HUES6 (cell line): Measurements from ENCODE around the gene DUS1L.

Source experiments
- H3K27ac ChIP-seq: 2 replicates; pipeline ENCODE4 v1.7.0; 2013; ENCODE audit warnings: low read depth, mild to moderate bottlenecking, low read length, inconsistent platforms
- H3K27me3 ChIP-seq: 2 replicates; pipeline ENCODE4 v1.6.1; 2013; ENCODE audit warnings: low read length; ENCODE audit not compliant: control insufficient read depth, insufficient read depth
- H3K36me3 ChIP-seq: 2 replicates; pipeline ENCODE4 v1.6.1; 2013; ENCODE audit warnings: low read length; ENCODE audit not compliant: control insufficient read depth, insufficient read depth
- H3K4me1 ChIP-seq: 2 replicates; pipeline ENCODE4 v1.6.1; 2013; ENCODE audit warnings: low read length; ENCODE audit not compliant: control insufficient read depth, insufficient read depth
- H3K4me3 ChIP-seq: 2 replicates; pipeline ENCODE4 v1.5.1; 2013; ENCODE audit warnings: low read depth, low read length
- H3K9ac ChIP-seq: one replicate; pipeline ENCODE4 v1.6.1; 2013; ENCODE audit warnings: mild to moderate bottlenecking, low read length
- H3K9me3 ChIP-seq: 2 replicates; pipeline ENCODE4 v1.6.1; 2013; ENCODE audit warnings: low read depth, low read length; ENCODE audit not compliant: control insufficient read depth, insufficient read depth

The DUS1L gene

GRCh38 chr17:82080789-82081464 lies 15.3 kb upstream of the DUS1L start:
- Histone ChIP-seq H3K4me3 (no peak overlapping the region), H3K27ac (no peak overlapping the region), H3K36me3 (peaks cover 78% of the 10 kb centered on the region), H3K9ac (no peak overlapping the region), H3K4me1 (no peaks in the 10 kb centered on the region), H3K27me3 (no peaks in the 10 kb centered on the region), H3K9me3 (no peaks in the 10 kb centered on the region)

DNA sequence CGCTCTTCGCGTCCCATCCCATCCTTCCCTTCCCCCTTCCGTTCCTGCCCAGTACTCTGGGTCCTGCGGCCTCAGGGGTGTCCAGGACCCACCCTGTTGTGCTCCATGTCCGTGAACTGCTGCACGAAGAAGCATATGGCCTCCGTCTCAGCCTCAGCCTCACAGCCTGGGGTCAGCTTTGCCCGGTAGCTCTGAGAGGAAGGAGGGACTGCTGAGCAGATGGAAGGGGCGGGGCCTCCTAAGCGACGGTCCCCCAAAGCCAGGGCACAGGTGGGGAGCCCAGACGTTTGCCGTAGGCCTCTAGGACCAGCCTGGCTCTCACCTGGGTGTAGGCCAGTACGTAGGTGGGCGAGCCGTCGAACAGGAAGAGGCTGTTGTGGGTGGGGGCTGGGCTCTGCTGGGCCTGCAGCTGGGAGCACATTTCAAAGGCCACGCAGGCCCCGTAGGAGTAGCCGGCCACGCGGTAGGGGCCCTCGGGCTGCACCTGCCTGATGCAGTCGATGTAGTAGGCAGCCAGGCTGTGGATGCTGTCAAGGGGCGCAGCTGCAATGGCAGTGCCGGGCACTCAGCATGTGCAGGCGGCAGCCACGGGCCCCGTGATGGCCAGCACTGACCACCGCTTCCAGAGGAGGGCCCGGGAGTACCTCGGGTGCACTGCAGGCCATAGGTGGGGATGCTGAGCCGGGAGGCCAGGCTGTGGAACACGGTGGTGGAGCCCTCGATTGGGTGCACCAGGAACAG lies 14.6 kb upstream of the DUS1L start:
- Histone ChIP-seq H3K36me3 (peaks cover 71% of the 10 kb centered on the region), H3K27me3 (no peaks in the 10 kb centered on the region), H3K4me1 (no peaks in the 10 kb centered on the region), H3K27ac (no peak overlapping the region), H3K4me3 (no peak overlapping the region), H3K9ac (no peak overlapping the region), H3K9me3 (no peaks in the 10 kb centered on the region)

- Histone ChIP-seq H3K9ac (no peak overlapping the region), H3K27ac (no peak overlapping the region), H3K36me3 (peaks cover 60% of the 10 kb centered on the region), H3K4me1 (no peaks in the 10 kb centered on the region), H3K9me3 (no peaks in the 10 kb centered on the region), H3K27me3 (no peaks in the 10 kb centered on the region), H3K4me3 (no peak overlapping the region)
Observed at GRCh38 chr17:82079001-82079677, 13.5 kb upstream of the DUS1L start.

DNA sequence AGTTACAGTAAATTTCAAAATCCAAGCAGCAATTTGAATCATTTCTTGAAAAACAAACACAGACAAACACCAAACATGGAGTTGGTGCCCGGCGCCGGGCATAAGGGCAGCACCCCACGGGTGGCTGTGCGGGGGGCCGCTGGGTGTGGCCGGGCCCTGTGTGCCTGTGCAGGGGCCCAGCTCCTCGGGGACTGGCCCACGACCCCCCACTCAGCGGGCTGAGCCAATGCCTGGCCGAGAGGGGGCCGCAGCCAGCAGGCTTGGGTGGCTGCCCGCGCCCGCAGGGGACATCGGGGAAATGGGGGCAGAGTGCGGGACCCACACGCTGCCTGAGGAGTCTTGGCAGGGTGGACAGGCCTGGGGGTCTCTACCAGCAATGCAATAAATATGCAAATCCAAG lies 12.8 kb upstream of the DUS1L start:
- Histone ChIP-seq H3K27ac (no peak overlapping the region), H3K36me3 (peaks cover 53% of the 10 kb centered on the region), H3K27me3 (no peaks in the 10 kb centered on the region), H3K4me3 (no peak overlapping the region), H3K4me1 (no peaks in the 10 kb centered on the region), H3K9me3 (no peaks in the 10 kb centered on the region), H3K9ac (no peak overlapping the region)

DNA sequence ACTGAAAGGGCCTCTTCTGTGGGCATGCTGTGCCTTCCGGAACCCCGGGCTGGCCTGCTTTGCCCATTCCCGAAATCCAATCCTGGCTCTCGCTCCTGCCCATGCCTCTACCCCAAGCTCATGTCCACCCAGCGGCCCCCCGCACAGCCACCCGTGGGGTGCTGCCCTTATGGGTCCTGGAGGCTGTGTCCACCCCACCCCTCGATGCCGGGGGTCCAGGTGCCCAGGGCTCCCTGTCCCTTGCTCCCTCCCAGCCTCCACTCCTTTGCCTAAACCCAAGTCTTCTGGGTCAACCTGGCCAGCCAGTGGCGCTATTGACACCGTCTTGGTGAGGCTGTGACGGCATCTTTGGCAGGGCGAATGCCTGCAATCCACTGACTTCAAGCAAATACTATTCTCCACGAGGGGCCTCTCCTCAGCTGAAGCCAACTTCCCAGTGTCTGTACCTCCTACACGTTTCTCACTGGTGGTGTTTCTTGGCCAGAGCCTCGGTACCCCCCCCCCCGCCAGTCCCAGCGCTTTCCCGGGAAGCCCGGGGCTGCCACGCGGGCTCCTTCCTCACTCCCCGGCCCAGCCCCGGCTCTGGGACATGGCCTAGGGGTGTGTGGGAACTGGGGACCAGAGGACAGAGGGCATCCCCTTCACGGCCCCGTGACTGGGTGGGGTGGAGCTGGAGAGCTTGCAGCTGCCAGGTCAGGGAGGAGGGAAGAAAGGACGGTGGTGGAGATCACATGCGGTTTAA lies 12.2 kb upstream of the DUS1L start:
- no peaks in the 10 kb centered on the region for H3K27me3 ChIP-seq
- H3K4me3 ChIP-seq, result no peak overlapping the region
- H3K4me1 ChIP-seq, result no peaks in the 10 kb centered on the region
- H3K27ac ChIP-seq, result no peak overlapping the region
- H3K9ac ChIP-seq, result no peak overlapping the region
- no peaks in the 10 kb centered on the region for H3K9me3 ChIP-seq
- peaks cover 47% of the 10 kb centered on the region for H3K36me3 ChIP-seq

DNA sequence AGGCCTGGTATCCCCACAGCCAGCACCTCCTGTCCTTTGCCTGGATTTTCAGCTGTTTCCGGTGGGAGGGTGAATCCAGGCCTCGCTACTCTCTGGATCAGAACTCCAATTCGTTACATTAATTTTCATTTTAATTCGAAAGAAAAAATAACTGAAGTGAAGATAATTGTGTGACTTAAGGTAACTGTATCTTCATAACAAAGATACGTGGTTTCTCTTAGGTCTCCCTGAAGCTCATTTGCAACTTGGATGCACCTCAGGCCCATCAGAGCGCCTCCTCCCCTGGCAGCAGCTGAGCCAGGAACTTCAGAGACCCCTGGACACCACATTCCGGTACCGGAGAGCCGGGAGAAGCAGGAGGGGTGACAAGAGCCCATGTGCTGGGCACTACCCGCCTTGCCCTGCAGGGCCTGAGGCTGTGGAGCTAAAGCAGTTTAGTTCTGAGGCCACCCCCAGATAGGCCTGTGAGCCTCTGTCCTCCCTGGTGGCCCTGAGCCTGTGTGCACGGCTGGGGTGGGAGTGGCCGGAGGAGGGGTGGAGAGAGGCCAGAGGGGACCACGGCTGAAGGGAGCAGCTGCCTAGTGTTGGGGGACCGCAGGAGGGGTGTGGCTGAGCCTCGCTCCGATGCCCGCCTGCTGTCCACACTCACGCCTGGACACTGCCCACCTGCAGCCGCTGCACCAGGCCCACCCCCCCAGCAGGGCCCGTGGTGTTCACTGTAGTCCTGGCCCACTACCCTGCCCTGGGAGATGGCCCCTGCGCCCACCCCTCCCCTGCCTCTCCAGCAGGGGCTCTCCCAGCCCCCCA lies 11.4 kb upstream of the DUS1L start:
- H3K27me3 ChIP-seq, result no peaks in the 10 kb centered on the region
- H3K4me1 ChIP-seq, result no peaks in the 10 kb centered on the region
- peaks cover 39% of the 10 kb centered on the region for H3K36me3 ChIP-seq
- no peak overlapping the region for H3K9ac ChIP-seq
- no peak overlapping the region for H3K4me3 ChIP-seq
- no peak overlapping the region for H3K27ac ChIP-seq
- no peaks in the 10 kb centered on the region for H3K9me3 ChIP-seq

- Histone ChIP-seq H3K4me3 (no peak overlapping the region), H3K9me3 (no peaks in the 10 kb centered on the region), H3K36me3 (peaks cover 32% of the 10 kb centered on the region), H3K27ac (no peak overlapping the region), H3K9ac (no peak overlapping the region), H3K27me3 (no peaks in the 10 kb centered on the region), H3K4me1 (no peaks in the 10 kb centered on the region)
Observed at GRCh38 chr17:82076018-82076784, 10.6 kb upstream of the DUS1L start.

DNA sequence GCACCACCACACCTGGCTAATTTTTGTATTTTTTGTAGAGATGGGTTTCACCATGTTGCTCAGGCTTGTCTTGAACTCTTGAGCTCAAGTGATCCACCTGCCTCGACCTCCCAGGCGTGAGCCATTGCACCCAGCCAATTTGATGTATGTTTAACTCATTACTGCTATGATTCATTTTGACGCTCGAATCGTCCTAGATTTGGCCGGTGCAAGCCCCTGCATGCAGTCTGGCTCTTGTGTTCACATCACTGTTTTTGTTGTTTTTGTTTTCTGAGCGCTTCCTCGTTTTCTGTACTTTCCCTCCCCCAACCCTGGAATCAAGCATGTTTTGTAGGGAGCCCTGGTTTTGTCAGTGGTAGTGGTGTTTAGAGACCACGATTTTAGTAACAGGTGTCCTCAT lies 7.8 kb upstream of the DUS1L start:
- Histone ChIP-seq H3K27me3 (no peaks in the 10 kb centered on the region; the same call in 1 of the 2 replicates), H3K9me3 (no peaks in the 10 kb centered on the region), H3K4me3 (no peak overlapping the region), H3K4me1 (no peaks in the 10 kb centered on the region), H3K9ac (no peak overlapping the region), H3K27ac (no peak overlapping the region), H3K36me3 (peaks cover 5% of the 10 kb centered on the region)

- H3K4me3 ChIP-seq, result no peak overlapping the region
- no peak overlapping the region for H3K9ac ChIP-seq
- H3K27ac ChIP-seq, result no peak overlapping the region
- no peaks in the 10 kb centered on the region for H3K36me3 ChIP-seq
- no peaks in the 10 kb centered on the region; the same call in 1 of the 2 replicates for H3K27me3 ChIP-seq
- H3K9me3 ChIP-seq, result no peaks in the 10 kb centered on the region
- H3K4me1 ChIP-seq, result no peaks in the 10 kb centered on the region
Observed at GRCh38 chr17:82072827-82073226, 7.2 kb upstream of the DUS1L start.

DNA sequence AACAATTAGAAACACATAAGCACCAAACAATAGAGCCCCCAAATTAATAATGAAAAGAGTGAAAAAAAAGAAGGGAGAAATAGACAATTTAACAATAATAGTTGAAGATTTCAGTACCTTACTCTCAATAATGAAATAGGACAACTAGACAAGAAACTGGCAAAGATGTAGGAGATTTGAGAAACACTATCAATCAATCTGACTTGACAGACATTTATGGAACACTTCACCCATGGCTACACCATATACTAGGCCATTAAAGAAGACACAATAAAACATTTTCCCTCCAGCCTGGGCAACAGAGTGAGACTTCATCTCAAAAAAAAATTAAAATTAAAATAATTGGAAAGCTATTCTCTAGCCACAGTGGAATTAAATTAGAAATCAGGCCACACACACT lies 5.0 kb upstream of the DUS1L start:
- Histone ChIP-seq H3K4me3 (no peak overlapping the region), H3K27me3 (no peaks in the 10 kb centered on the region; the same call in 1 of the 2 replicates), H3K4me1 (no peaks in the 10 kb centered on the region), H3K36me3 (no peaks in the 10 kb centered on the region), H3K27ac (no peak overlapping the region), H3K9ac (no peak overlapping the region), H3K9me3 (no peaks in the 10 kb centered on the region)
